ENCODE measurements around the gene SLC30A3.

GRCh38 chr2:27270131-27270530, 7.3 kb upstream of the SLC30A3 start:
- TF ChIP-seq EZH2 (IDR thresholded peaks at IDR 0.05; ENCODE audit: insufficient read depth, low read length) (no peak), CTCF (IDR thresholded peaks at IDR 0.05; ENCODE audit: insufficient read depth, low read depth, low read length) (no peak)
